IMR-90 (cell line): Measurements from ENCODE around the gene SLC34A3.

Source experiments
- RAD21 ChIP-seq: IDR thresholded peaks from 2 replicates; pipeline ENCODE4 v1.6.1; 2012; ENCODE audit warnings: low read length, improper control_type of control experiment
- SMC3 ChIP-seq: fragments of 150-350 bp; IDR thresholded peaks from 2 replicates; pipeline ENCODE4 v1.6.1; 2016; ENCODE audit warnings: low read depth, mild to moderate bottlenecking, antibody characterized with exemption, low read length, moderate library complexity

DNA sequence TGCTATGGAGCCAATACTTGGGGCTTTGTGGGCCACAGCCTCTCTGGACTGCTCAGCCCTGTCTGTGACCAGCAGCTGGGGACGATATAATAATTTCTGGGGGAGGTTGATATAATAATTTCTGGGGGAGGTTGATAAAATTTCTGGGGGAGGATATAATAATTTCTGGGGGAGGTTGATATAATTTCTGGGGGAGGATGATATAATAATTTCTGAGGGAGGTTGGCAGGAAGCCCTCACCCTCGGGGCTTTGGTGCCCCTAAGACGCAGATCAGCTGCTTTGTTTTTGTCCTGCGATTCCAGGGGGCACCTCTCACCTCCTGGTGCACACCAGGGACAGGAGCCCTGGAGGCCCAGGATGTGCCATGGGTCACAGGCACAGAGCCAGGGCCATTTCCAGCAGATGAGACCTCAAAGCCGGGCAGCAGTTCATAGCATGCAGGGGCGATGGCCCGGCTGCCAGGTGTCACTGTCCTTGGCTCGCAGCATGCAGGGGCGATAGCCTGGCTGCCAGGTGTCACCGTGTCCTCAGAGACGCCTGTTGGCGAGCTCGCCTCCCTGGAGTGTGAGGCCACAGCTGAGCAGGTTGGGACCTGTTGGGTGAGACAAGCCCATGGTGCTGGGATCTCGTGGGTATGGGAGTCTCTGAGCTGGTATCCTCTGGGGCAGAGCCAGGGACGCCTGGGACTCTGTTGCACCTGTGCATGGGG lies 43.1 kb downstream of the SLC34A3 start:
- TF ChIP-seq SMC3, result no peak
- TF ChIP-seq RAD21, result no peak
